CD14-positive monocyte (primary cell): ENCODE results near the gene KCNA10. TPM values are rescaled to one million over a fixed set of nuclear protein-coding genes. Genes with fewer than 3 reads are reported as not detected.

Source experiments
- DNase-seq, 3 donors: peaks; one replicate each; pipeline ENCODE4 v3.0.0-alpha.2; 2011 to 2022
- H2AFZ ChIP-seq: 2 replicates; pipeline ENCODE4 v1.6.0; 2012; ENCODE audit warnings: mild to moderate bottlenecking, low read depth, low read length, inconsistent platforms; ENCODE audit not compliant: insufficient read depth, poor library complexity, severe bottlenecking
- H3K27ac ChIP-seq, 2 donors: 1 replicate in 1 of 2; 2 replicates in 1 of 2; pipeline ENCODE4 v1.5.1; 2012 to 2013; ENCODE audit warnings: low read length in 2 of 2, control low read depth in 1 of 2, inconsistent platforms in 1 of 2, low read depth in 1 of 2, mild to moderate bottlenecking in 1 of 2
- H3K27me3 ChIP-seq, 2 donors: one replicate each; pipeline versions ENCODE4 v1.6.0 to v1.6.1; 2011 to 2013; ENCODE audit warnings: low read length in 2 of 2; ENCODE audit not compliant: control insufficient read depth in 2 of 2, insufficient read depth in 2 of 2
- H3K36me3 ChIP-seq, 2 donors: replicated peaks in 1 of 2; 1 replicate in 1 of 2; 2 replicates in 1 of 2; pipeline versions ENCODE4 v1.5.1 to v1.6.1; 2012 to 2013; ENCODE audit warnings: low read length in 2 of 2, control low read depth in 1 of 2, inconsistent platforms in 1 of 2, mild to moderate bottlenecking in 1 of 2; ENCODE audit not compliant: insufficient read depth in 2 of 2, control insufficient read depth in 1 of 2
- H3K4me1 ChIP-seq, 2 donors: 1 replicate in 1 of 2; 2 replicates in 1 of 2; pipeline versions ENCODE4 v1.5.1 to v1.6.1; 2012 to 2013; ENCODE audit warnings: low read length in 2 of 2, control low read depth in 1 of 2, inconsistent platforms in 1 of 2, mild to moderate bottlenecking in 1 of 2, moderate library complexity in 1 of 2; ENCODE audit not compliant: insufficient read depth in 2 of 2, control insufficient read depth in 1 of 2
- H3K4me2 ChIP-seq: replicated peaks from 2 replicates; pipeline ENCODE3; 2012; ENCODE audit warnings: low read length, moderate library complexity, mild to moderate bottlenecking; ENCODE audit not compliant: poor library complexity, severe bottlenecking; ENCODE audit errors: extremely low read depth
- H3K4me3 ChIP-seq, 3 experiments: fragments of 200-600 bp in 1 of 3; sonication (generic) in 1 of 3; replicated peaks in 1 of 3; 1 replicate in 2 of 3; 2 replicates in 1 of 3; pipeline ENCODE4 v1.5.1; 2011 to 2013; ENCODE audit warnings: low read length in 3 of 3, mild to moderate bottlenecking in 3 of 3, control low read depth in 2 of 3, low read depth in 2 of 3, inconsistent platforms in 1 of 3, moderate library complexity in 1 of 3
- H3K79me2 ChIP-seq: 2 replicates; pipeline ENCODE4 v1.6.0; 2012; ENCODE audit warnings: mild to moderate bottlenecking, control low read depth, inconsistent platforms, low read length, moderate library complexity; ENCODE audit not compliant: insufficient read depth
- H3K9ac ChIP-seq: 2 replicates; pipeline ENCODE4 v1.6.0; 2017; ENCODE audit warnings: low read length, mild to moderate bottlenecking; ENCODE audit not compliant: insufficient read depth, poor library complexity, severe bottlenecking
- H3K9me3 ChIP-seq, 2 donors: replicated peaks in 1 of 2; 1 replicate in 1 of 2; 2 replicates in 1 of 2; pipeline versions ENCODE4 v1.5.1 to v1.6.1; 2012 to 2013; ENCODE audit warnings: low read length in 2 of 2, control low read depth in 1 of 2; ENCODE audit not compliant: control insufficient read depth in 1 of 2, insufficient read depth in 1 of 2
- H4K20me1 ChIP-seq: 2 replicates; pipeline ENCODE4 v1.6.0; 2012; ENCODE audit warnings: mild to moderate bottlenecking, low read length, control low read depth, moderate library complexity; ENCODE audit not compliant: insufficient read depth
- H3K27ac Mint-ChIP-seq, 7 donors: one replicate each; pipeline ENCODE4 v1.8.0; 2020; ENCODE audit warnings: mild to moderate bottlenecking in 7 of 7, mixed read lengths in 7 of 7, moderate library complexity in 6 of 7, inconsistent platforms in 2 of 7
- H3K27me3 Mint-ChIP-seq, 3 donors: one replicate each; pipeline ENCODE4 v1.8.0; 2021 to 2022; ENCODE audit warnings: low read depth in 3 of 3, mild to moderate bottlenecking in 3 of 3, mixed read lengths in 3 of 3, moderate library complexity in 3 of 3, inconsistent platforms in 1 of 3
- H3K36me3 Mint-ChIP-seq, 2 donors: one replicate each; pipeline ENCODE4 v1.8.0; 2020; ENCODE audit warnings: mixed read lengths in 2 of 2, inconsistent platforms in 1 of 2, mild to moderate bottlenecking in 1 of 2
- H3K4me1 Mint-ChIP-seq: one replicate; pipeline ENCODE4 v1.8.0; 2020; ENCODE audit warnings: mild to moderate bottlenecking, mixed read lengths
- H3K4me3 Mint-ChIP-seq, 2 donors: one replicate each; pipeline ENCODE4 v1.8.0; 2020; ENCODE audit warnings: mild to moderate bottlenecking in 2 of 2, mixed read lengths in 2 of 2, moderate library complexity in 1 of 2
- H3K9me3 Mint-ChIP-seq, 7 donors: one replicate each; pipeline ENCODE4 v1.8.0; 2020 to 2022; ENCODE audit warnings: mixed read lengths in 7 of 7, mild to moderate bottlenecking in 6 of 7, moderate library complexity in 6 of 7, inconsistent platforms in 2 of 7
- WGBS: methylation state at CpG from one replicate; pipeline ENCODE4 v1.1.5; 2013; ENCODE audit warnings: missing lambda C conversion rate; ENCODE audit not compliant: insufficient coverage; 5-methylcytosine and 5-hydroxymethylcytosine counted together
- intact Hi-C, 2 donors: fragments of 100-400 bp; cut with micrococcal nuclease; formaldehyde crosslinking; loops; one replicate each; pipeline versions ENCODE4 v1.15.0 to v1.15.1; 2023
- polyA plus RNA-seq, 3 donors: library from polyadenylated mRNA; depleted of rRNA in 1 of 3; unstranded in 2 of 3; stranded (reverse) in 1 of 3; fragments of 300-500 nt in 2 of 3; fragments of >200 nt in 1 of 3; fragmentation: Illumina TruSeq in 2 of 3; gene quantifications; 1 replicate in 2 of 3; 2 replicates in 1 of 3; pipeline ENCODE4 v1.2.3, GENCODE V29; 2012 to 2021
- TF ChIP-seq, protein P1 (sequence below): fragments of 200-600 bp; IDR thresholded peaks from one replicate; pipeline ENCODE4 v1.8.0; 2022; ENCODE audit warnings: antibody characterized with exemption, mild to moderate bottlenecking

KCNA10 gene
- polyA plus RNA-seq, 3 donors = not detected

DNA sequence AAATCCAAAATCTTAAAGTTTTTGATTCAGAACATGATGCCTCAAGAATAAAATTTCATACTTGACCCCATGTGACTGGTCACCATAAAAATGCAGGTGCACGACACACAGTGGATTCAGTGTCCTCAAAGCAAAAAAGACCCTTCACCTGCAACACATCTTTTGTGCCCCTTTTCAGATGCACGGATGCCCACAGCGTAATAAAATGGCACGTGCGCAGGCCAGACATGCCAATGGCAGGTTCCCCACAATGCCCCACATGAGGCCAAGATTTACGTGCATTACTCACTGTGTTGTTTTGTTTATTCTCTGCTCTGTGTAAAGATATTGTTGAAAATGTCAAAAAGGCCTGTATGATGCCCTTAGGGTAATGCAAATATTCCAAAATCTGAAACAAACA, 9.3 kb downstream of the KCNA10 start:
- H3K36me3 ChIP-seq = no peaks in the 10 kb centered on the region
- Mint-ChIP-seq H3K27me3 (peaks cover 3% of the 10 kb centered on the region in 3 donors), H3K9me3 (no peaks in the 10 kb centered on the region), H3K36me3 (no peaks in the 10 kb centered on the region), H3K27ac (no peak overlapping the region), H3K4me1 (peaks cover 13% of the 10 kb centered on the region), H3K4me3 (no peak overlapping the region)
- H3K27ac ChIP-seq = no peak overlapping the region
- TF ChIP-seq, protein P1, sequence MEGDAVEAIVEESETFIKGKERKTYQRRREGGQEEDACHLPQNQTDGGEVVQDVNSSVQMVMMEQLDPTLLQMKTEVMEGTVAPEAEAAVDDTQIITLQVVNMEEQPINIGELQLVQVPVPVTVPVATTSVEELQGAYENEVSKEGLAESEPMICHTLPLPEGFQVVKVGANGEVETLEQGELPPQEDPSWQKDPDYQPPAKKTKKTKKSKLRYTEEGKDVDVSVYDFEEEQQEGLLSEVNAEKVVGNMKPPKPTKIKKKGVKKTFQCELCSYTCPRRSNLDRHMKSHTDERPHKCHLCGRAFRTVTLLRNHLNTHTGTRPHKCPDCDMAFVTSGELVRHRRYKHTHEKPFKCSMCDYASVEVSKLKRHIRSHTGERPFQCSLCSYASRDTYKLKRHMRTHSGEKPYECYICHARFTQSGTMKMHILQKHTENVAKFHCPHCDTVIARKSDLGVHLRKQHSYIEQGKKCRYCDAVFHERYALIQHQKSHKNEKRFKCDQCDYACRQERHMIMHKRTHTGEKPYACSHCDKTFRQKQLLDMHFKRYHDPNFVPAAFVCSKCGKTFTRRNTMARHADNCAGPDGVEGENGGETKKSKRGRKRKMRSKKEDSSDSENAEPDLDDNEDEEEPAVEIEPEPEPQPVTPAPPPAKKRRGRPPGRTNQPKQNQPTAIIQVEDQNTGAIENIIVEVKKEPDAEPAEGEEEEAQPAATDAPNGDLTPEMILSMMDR = no peak
- intact Hi-C loops = no loop called here
- peaks cover 11% of the 10 kb centered on the region in 2 donors for H3K4me1 ChIP-seq
- whole genome bisulfite sequencing = 100% methylated on average over 2 of the region's 6 CpGs
- H3K79me2 ChIP-seq = no peaks in the 10 kb centered on the region
- no peaks in the 10 kb centered on the region for H3K9me3 ChIP-seq
- H3K4me2 ChIP-seq = no peak overlapping the region
- no peak overlapping the region for H3K4me3 ChIP-seq
- no peaks in the 10 kb centered on the region for H4K20me1 ChIP-seq
- DNase-seq = no peak
- H3K27me3 ChIP-seq = no peaks in the 10 kb centered on the region
- H2AFZ ChIP-seq = no peak overlapping the region
- no peak overlapping the region for H3K9ac ChIP-seq

DNA sequence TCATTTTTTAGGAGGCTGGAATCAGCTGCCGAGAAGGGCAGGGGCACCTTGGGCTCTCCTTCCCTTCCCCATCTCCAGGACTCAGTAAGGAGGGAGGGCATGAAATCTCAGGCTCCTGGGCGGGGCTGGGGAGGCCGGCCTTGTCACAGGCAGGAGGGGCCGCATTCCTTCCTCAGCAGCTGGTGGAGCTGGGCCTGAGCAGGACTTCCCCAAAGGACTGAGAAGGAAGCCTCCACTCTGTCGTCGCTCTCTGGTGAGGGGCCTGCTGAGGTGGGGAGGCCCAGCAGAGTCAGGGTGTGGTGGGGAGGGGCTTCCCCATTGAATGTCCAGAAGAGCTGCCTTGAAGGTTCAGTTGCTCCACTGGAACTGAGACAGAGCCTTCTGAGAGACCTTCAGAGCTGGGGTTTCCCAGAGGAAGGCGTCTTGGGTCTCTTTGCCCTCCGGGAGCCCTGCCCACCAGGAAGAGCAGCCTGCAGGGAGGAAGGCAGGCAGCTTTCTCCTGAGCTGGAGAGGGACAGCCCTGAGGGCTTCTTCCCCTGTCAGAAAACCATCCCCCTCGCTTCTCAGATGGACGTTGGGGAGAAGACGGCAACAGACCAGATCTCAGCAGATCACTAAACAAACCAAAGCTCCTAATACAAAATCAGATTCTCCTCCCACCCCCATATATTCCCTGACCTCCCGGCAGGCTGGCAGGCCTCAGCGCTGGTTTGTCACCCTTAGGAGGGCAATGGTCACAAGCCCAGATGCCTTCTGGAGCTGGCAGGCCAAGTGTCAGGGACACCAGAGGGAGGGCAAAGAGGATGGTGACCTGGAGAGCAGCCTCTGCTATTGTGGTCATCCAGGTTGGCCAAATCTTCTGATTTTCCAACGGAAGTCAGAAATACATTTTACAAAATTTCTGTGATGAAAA, 10.7 kb downstream of the KCNA10 start:
- H3K27ac Mint-ChIP-seq = peak overlapping the region in 3 of 7 donors; percentile 28 to 73 (median 31)
- peaks cover 1 to 3% (median 3%) of the 10 kb centered on the region in 3 donors for H3K27me3 Mint-ChIP-seq
- DNase-seq = peak; percentile 22 to 74 (median 44)
- peak overlapping the region; percentile 49 for H3K4me2 ChIP-seq
- no peaks in the 10 kb centered on the region for H3K36me3 ChIP-seq
- H4K20me1 ChIP-seq = no peaks in the 10 kb centered on the region
- peak overlapping the region; percentile 4 to 26 for H3K27ac ChIP-seq
- TF ChIP-seq, protein P1 = no peak
- H3K4me3 Mint-ChIP-seq = peak overlapping the region; percentile 16 to 67
- no peaks in the 10 kb centered on the region for H3K9me3 Mint-ChIP-seq
- no peaks in the 10 kb centered on the region for H3K27me3 ChIP-seq
- H3K79me2 ChIP-seq = no peaks in the 10 kb centered on the region
- H2AFZ ChIP-seq = peak overlapping the region; percentile 67
- H3K4me3 ChIP-seq = no peak overlapping the region
- H3K4me1 Mint-ChIP-seq = peaks cover 16% of the 10 kb centered on the region
- intact Hi-C loops = no loop called here
- H3K9ac ChIP-seq = no peak overlapping the region
- H3K36me3 Mint-ChIP-seq = no peaks in the 10 kb centered on the region
- H3K4me1 ChIP-seq = peaks cover 13 to 14% of the 10 kb centered on the region in 2 donors
- WGBS = 58% methylated on average over 6 of the region's 14 CpGs
- H3K9me3 ChIP-seq = no peaks in the 10 kb centered on the region
